DMS53 (cell line): Measurements from ENCODE around the gene PCDHGA12.
A peak's percentile ranks its signal among the peaks of the same experiment; 100 is the strongest.
"Not testable (repeated sequence)": the region's sequence is repeated elsewhere in the genome, so short reads cannot be mapped to it uniquely, and the experiment has no call there.

ENCODE experiments used
- DNase-seq: peaks from one replicate; lab custom pipeline; 2025; lab: John Stamatoyannopoulos, UW

Gene PCDHGA12

DNA sequence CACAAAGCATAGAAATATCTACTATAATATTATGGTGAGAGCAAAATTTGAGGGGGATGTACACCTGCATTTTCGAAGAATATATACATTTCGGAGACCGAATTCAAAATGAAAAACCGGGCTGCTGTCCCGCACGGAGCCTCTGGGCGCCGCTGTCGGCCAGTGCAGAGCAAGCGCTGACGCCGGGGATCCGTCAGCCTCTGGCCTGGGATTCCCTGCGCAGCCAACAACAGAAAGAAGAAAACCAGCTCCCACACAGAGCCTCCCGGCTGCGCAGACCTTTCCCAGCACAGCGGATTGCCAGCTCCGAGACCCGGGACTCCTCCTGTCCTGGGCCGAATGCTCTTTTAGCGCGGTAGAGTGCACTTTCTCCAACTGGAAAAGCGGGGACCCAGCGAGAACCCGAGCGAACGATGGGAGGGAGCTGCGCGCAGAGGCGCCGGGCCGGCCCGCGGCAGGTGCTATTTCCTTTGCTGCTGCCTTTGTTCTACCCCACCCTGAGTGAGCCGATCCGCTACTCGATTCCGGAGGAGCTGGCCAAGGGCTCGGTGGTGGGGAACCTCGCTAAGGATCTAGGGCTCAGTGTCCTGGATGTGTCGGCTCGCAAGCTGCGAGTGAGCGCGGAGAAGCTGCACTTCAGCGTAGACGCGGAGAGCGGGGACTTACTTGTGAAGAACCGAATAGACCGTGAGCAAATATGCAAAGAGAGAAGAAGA lies 22.4 kb upstream of the PCDHGA12 start, which contains the start of gene PCDHGB6:
PCDHGB6 (plus strand) TSS at position 232 of the 716 bp plus-strand sequence; CDS start at position 414, 182 bp downstream.
- peak; percentile 78 for DNase-seq

DNA sequence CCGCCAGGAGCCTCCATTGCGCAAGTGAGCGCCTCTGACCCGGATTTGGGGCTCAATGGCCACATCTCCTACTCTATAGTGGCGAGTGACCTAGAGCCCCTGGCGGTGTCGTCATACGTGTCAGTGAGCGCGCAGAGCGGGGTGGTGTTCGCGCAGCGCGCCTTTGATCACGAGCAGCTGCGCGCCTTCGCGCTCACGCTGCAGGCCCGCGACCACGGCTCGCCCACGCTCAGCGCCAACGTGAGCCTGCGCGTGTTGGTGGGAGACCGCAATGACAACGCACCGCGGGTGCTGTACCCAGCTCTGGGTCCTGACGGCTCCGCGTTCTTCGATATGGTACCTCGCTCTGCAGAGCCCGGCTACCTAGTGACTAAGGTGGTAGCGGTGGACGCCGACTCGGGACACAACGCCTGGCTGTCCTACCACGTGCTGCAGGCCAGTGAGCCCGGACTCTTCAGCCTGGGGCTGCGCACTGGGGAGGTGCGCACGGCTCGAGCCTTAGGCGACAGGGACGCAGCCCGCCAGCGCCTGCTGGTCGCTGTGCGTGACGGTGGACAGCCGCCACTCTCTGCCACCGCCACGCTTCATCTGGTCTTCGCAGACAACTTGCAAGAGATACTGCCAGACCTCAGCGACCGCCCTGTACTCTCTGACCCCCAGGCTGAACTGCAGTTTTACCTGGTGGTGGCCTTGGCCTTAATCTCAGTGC lies 20.6 kb upstream of the PCDHGA12 start:
- no peak for DNase-seq

DNA sequence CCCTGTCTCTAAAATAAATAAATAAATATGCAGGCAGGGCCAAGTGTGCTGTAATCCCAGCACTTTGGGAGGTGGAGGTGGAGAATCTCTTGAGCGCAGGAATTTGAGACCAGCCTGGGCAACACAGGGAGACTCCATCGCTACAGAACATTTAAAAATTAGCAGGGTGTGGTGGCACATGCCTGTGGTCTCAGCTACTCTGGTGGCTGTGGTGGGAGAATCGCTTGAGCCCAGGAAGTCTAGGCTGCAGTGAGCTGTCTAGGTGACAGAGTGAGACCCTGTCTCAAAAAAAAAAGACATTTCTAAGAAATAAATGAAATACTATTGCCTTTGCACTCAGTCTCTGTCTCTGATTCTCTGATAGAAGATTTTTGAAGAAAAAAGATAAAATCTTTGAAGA lies 18.7 kb upstream of the PCDHGA12 start:
- DNase-seq: no peak

DNA sequence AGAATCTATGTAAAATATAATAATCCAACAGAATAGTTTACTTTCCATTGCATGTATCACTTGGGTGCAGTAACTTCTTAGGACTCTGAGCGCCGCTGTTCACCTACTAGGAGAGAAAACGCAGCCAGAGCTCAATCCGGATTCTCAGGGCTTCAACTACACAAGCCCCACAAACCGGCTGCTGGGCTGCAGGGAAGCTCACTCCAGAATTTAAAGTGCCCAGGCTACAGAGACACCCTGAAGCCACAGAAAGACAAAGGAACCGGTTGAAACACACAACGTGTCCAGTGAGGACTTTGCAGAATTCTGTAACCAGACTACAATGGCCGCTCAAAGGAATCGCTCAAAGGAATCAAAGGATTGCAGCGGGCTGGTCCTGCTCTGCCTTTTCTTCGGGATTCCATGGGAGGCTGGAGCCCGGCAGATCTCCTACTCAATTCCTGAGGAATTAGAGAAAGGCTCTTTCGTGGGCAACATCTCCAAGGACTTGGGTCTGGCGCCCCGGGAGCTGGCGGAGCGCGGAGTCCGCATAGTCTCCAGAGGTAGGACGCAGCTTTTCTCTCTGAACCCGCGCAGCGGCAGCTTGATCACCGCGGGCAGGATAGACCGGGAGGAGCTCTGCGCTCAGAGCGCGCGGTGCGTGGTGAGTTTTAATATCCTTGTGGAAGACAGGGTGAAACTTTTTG lies 17.3 kb upstream of the PCDHGA12 start, which contains the start of gene PCDHGA10:
PCDHGA10 (plus strand) TSS at position 134 of the 686 bp plus-strand sequence; CDS start at position 323, 189 bp downstream.
- peak; percentile 86 for DNase-seq

DNA sequence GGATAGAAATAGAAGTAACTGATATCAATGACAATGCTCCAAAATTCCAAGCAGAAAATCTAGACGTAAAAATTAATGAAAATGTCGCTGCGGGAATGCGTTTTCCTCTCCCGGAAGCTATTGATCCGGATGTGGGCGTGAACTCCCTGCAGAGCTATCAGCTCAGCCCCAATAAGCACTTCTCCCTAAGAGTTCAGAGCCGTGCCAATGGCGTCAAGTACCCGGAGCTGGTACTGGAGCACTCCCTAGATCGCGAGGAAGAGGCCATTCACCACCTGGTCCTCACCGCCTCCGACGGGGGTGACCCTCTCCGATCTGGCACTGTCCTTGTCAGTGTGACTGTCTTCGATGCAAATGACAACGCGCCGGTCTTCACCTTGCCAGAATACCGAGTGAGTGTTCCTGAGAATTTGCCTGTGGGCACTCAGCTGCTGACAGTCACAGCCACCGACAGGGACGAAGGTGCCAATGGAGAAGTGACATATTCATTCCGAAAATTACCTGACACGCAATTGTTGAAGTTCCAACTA lies 16.7 kb upstream of the PCDHGA12 start:
- no peak for DNase-seq

DNA sequence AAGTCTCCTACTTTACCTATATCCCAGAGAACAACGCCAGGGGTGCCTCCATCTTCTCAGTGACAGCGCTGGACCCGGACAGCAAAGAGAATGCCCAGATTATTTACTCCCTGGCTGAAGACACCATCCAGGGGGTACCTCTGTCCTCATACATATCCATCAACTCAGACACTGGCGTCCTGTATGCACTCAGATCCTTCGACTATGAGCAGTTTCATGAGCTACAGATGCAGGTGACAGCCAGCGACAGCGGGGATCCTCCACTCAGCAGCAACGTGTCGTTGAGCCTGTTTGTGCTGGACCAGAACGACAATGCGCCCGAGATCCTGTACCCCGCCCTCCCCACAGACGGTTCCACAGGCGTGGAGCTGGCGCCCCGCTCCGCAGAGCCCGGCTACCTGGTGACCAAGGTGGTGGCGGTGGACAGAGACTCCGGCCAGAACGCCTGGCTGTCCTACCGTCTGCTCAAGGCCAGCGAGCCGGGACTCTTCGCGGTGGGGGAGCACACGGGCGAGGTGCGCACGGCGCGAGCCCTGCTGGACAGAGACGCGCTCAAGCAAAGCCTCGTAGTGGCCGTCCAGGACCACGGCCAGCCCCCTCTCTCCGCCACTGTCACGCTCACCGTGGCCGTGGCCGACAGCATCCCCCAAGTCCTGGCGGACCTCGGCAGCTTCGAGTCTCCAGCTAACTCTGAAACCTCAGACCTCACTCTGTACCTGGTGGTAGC lies 15.6 kb upstream of the PCDHGA12 start:
- DNase-seq: not testable (repeated sequence)

DNA sequence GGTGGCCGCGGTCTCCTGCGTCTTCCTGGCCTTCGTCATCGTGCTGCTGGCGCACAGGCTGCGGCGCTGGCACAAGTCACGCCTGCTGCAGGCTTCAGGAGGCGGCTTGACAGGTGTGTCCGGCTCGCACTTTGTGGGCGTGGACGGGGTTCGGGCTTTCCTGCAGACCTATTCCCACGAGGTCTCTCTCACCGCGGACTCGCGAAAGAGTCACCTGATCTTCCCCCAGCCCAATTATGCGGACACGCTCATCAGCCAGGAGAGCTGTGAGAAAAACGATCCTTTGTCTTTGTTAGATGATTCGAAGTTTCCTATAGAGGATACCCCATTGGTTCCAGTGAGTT lies 15.1 kb upstream of the PCDHGA12 start:
- not testable (repeated sequence) for DNase-seq

DNA sequence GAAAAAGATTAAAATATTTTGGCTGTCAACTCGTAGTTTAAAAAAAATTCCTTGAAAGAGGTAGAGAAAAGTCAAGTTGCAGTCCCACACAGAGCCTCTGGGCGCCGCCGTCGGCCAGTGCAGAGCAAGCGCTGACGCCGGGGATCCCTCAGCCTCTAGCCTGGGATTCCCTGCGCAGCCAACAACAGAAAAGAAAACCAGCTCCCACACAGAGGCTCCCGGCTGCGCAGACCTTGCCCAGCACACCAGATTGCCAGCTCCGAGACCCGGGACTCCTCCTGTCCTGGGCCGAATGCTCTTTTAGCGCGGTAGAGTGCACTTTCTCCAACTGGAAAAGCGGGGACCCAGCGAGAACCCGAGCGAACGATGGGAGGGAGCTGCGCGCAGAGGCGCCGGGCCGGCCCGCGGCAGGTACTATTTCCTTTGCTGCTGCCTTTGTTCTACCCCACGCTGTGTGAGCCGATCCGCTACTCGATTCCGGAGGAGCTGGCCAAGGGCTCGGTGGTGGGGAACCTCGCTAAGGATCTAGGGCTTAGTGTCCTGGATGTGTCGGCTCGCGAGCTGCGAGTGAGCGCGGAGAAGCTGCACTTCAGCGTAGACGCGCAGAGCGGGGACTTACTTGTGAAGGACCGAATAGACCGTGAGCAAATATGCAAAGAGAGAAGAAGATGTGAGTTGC lies 12.7 kb upstream of the PCDHGA12 start, which contains the start of gene PCDHGB7:
PCDHGB7 (plus strand) TSS at position 184 of the 679 bp plus-strand sequence; CDS start at position 367, 183 bp downstream.
- DNase-seq: peak; percentile 89

DNA sequence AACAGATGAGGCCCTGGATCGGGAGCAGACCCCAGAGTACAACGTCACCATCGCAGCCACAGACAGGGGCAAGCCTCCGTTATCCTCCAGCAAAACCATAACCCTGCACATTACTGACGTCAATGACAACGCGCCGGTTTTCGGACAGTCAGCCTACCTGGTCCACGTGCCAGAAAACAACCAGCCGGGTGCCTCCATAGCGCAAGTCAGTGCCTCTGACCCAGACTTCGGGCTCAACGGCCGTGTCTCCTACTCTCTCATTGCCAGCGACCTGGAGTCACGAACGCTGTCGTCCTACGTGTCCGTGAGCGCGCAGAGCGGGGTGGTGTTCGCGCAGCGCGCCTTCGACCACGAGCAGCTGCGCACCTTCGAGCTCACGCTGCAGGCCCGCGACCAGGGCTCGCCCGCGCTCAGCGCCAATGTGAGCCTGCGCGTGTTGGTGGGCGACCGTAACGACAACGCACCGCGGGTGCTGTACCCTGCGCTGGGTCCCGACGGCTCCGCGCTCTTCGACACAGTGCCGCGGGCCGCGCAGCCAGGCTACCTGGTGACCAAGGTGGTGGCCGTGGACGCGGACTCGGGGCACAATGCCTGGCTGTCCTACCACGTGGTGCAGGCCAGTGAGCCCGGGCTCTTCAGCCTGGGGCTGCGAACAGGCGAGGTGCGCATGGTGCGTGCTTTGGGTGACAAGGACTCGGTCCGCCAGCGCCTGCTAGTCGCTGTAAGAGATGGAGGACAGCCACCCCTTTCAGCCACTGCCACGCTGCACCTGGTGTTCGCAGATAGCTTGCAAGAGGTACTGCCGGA lies 11.0 kb upstream of the PCDHGA12 start:
- no peak for DNase-seq

DNA sequence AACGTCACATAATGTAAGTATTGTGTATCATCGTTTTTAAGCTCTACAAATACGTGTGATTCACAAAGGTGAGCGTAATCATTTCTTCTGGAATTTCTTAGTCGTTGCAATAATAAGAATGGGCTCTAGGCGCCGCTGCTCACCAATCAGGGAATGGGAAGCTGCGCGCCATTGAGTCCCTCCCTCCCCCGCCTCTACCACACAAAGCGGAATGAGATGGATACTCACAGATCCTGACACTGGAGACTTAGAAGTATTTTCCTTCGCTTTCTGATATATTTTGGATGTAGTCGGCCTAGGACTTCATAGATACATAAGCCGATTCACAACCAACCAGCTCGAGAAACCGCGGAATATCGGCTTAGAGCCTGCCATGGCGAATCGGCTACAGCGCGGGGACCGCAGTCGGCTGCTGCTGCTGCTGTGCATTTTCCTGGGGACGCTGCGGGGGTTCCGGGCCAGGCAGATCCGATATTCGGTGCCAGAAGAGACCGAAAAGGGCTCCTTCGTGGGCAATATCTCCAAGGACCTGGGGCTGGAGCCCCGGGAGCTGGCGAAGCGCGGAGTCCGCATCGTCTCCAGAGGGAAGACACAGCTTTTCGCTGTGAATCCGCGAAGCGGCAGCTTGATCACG lies 9.3 kb upstream of the PCDHGA12 start, which contains the start of gene PCDHGA11:
PCDHGA11 (plus strand) TSS at position 197 of the 634 bp plus-strand sequence; CDS start at position 374, 177 bp downstream.
- peak; percentile 79 for DNase-seq

DNA sequence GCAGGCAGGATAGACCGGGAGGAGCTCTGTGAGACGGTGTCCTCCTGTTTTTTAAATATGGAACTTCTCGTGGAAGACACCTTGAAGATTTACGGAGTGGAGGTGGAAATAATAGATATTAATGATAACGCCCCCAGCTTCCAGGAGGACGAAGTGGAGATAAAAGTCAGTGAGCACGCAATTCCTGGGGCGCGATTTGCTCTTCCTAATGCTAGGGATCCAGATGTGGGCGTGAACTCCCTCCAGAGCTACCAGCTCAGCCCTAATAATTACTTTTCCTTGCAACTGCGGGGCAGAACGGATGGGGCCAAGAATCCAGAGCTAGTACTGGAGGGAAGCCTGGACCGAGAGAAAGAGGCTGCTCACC lies 8.8 kb upstream of the PCDHGA12 start:
- no peak for DNase-seq

DNA sequence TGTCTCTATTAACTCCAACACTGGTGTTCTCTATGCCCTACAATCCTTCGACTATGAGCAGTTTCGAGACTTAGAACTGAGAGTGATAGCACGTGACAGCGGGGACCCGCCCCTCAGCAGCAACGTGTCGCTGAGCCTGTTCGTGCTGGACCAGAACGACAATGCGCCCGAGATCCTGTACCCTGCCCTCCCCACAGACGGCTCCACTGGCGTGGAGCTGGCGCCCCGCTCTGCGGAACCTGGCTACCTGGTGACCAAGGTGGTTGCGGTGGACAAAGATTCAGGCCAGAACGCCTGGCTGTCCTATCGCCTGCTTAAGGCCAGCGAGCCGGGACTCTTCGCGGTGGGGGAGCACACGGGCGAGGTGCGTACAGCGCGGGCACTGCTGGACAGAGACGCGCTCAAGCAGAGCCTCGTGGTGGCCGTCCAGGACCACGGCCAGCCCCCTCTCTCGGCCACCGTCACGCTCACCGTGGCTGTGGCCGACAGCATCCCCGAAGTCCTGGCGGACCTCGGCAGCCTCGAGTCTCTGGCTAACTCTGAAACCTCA lies 7.5 kb upstream of the PCDHGA12 start:
- DNase-seq: no peak

DNA sequence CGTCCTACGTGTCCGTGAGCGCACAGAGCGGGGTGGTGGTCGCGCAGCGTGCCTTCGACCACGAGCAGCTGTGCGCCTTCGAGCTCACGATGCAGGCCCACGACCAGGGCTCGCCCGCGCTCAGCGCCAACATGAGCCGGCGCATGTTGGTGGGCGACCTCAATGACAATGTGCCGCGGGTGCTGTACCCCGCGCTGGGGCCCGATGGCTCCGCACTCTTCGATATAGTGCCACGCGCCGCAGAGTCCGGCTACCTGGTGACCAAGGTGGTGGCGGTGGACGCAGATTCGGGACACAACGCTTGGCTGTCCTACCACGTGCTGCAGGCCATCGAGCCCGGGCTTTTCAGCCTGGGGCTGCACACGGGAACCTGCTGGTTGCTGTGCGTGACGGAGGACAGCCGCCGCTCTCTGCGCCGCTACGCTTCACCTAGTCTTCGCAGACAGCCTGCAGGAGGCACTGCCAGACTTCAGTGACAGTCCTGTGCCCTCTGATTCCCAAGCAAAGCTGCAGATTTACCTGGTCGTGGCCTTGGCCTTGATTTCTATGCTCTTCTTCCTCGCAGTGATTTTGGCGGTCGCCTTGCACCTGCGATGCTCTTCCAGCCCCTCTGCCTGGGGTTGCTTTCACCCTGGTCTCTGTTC lies 2.4 kb upstream of the PCDHGA12 start:
- DNase-seq: no peak

DNA sequence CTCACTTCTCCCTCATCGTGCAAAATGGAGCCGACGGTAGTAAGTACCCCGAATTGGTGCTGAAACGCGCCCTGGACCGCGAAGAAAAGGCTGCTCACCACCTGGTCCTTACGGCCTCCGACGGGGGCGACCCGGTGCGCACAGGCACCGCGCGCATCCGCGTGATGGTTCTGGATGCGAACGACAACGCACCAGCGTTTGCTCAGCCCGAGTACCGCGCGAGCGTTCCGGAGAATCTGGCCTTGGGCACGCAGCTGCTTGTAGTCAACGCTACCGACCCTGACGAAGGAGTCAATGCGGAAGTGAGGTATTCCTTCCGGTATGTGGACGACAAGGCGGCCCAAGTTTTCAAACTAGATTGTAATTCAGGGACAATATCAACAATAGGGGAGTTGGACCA lies 979 bp downstream of the PCDHGA12 start:
- DNase-seq: no peak

DNA sequence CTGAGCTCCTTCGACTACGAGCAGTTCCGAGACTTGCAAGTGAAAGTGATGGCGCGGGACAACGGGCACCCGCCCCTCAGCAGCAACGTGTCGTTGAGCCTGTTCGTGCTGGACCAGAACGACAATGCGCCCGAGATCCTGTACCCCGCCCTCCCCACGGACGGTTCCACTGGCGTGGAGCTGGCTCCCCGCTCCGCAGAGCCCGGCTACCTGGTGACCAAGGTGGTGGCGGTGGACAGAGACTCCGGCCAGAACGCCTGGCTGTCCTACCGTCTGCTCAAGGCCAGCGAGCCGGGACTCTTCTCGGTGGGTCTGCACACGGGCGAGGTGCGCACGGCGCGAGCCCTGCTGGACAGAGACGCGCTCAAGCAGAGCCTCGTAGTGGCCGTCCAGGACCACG lies 2.0 kb downstream of the PCDHGA12 start:
- not testable (repeated sequence) for DNase-seq

DNA sequence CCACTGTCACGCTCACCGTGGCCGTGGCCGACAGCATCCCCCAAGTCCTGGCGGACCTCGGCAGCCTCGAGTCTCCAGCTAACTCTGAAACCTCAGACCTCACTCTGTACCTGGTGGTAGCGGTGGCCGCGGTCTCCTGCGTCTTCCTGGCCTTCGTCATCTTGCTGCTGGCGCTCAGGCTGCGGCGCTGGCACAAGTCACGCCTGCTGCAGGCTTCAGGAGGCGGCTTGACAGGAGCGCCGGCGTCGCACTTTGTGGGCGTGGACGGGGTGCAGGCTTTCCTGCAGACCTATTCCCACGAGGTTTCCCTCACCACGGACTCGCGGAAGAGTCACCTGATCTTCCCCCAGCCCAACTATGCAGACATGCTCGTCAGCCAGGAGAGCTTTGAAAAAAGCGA lies 2.4 kb downstream of the PCDHGA12 start:
- not testable (repeated sequence) for DNase-seq

DNA sequence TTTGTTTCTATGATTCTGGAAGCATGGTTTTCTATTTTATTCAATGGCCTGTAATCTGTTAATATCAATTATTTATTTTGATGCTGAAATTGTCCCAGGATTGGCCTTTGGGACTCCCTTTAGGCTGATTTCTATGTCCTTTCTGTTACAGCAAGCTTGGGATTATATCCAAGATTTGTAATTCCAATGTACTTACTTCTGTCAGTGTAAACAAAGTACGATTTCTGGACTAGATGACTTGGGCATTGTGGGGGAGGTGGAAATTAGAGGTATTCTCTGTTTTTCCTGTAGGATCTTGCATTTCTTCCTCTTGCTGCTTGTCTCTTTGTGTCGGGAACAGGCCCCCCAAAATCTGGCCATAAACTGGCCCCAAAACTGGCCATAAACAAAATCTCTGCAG lies 3.7 kb downstream of the PCDHGA12 start:
- DNase-seq: no peak

DNA sequence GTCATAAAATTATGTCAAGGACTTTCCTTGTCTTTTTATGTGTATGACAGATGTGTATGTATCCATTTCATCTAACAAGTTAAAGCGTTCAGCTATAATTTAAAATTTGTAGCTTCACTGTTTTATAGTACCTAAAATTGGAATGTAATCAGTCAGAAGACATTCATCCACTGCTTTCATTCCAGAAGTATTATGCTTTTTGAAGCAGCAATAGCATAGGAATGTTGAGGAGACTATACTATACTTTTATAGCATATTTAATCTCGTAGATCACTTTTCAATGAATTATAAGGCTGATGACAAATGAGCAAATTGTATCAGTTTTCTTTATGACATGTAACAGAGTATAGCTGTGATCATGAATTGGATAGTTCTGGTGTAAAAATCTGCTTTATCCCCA lies 6.9 kb downstream of the PCDHGA12 start:
- DNase-seq: no peak
